A204.1 (cell line): ENCODE measurements around the gene TMEM60.
"Not testable (repeated sequence)": the region's sequence is repeated elsewhere in the genome, so short reads cannot be mapped to it uniquely, and the experiment has no call there.

ENCODE experiments used
- FAIRE-seq: peaks from 2 replicates; lab custom pipeline; 2012; peaks lifted over from hg19 to GRCh38; lab: Jason Lieb, UNC

TMEM60 gene

GRCh38 chr7:77798394-77799077, at the start of gene TMEM60, which contains the start of gene PHTF2:
Gene TMEM60 (minus strand): TSS chr7:77798434. CDS start chr7:77794373, 4,061 bp downstream.
Gene PHTF2 (plus strand): TSS chr7:77798773.
- peak; percentile 99 for FAIRE-seq

GRCh38 chr7:77846317-77847092, 48.3 kb upstream of the TMEM60 start:
- no peak for FAIRE-seq

- no peak for FAIRE-seq
These were observed 45.0 kb upstream of the TMEM60 start for GRCh38 chr7:77843194-77843593.

- no peak for FAIRE-seq
These were observed 41.7 kb upstream of the TMEM60 start for GRCh38 chr7:77839919-77840318.

GRCh38 chr7:77838929-77839491, 40.8 kb upstream of the TMEM60 start:
- FAIRE-seq, result no peak

GRCh38 chr7:77837966-77838365, 39.7 kb upstream of the TMEM60 start:
- no peak for FAIRE-seq

DNA sequence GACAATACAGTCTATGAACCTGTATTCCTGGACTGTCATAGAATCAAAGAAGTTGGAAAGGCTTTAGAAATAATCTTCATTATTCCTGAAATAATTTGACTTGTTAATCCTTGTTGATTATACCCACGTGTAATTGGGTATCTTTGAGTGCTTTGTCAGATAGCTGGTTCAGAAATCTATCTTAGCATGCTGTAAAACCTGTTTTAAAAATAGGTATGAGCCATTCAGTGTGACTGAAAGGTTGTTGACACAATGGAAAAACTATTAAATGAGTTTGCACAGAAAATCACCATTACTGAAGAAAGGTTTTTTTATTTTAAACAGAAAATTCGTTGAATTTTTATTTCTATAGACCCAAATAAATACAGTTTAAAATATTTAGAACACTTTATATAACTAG, 39.0 kb upstream of the TMEM60 start:
- FAIRE-seq, result peak; percentile 9

- not testable (repeated sequence) for FAIRE-seq
These were observed 38.2 kb upstream of the TMEM60 start for GRCh38 chr7:77836425-77836824.

DNA sequence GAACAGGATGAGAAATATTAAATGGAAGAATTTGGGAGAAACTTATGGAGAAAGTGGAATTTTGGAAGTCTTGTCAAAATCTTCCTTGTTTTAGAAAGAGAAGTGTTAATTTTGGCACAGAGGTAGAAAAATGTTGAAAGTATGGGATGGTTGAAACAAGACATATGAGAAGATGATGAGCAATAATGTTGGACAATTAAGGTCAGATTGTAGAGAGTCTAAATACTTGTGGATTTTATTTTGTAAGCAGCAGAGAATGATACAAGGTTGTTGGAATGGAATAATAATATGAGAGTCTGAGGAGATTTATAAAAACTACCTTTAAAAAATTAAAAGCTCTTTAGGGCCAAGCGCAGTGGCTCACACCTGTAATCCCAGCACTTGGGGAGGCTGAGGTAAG, 34.9 kb upstream of the TMEM60 start:
- FAIRE-seq, result no peak

DNA sequence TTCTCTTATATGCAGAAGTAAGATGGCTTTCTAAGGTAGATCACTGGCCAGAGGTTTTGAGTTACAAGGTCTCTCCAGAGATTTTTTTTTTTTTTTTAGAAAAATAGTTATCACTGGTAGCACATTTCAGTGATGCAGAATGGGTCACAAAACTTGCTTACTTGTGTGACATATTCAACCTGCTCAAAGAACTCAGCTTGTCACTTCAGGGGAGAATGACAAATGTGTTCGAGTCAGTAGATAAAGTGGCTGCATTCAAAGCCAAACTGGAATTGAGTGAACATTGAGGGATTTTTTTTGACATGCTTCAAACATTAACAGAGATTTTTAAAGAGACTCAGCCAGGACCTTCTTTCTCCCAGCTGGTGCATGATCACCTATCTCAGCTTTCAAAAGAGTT, 33.7 kb upstream of the TMEM60 start:
- FAIRE-seq, result no peak

GRCh38 chr7:77831481-77831880, 33.2 kb upstream of the TMEM60 start:
- no peak for FAIRE-seq

DNA sequence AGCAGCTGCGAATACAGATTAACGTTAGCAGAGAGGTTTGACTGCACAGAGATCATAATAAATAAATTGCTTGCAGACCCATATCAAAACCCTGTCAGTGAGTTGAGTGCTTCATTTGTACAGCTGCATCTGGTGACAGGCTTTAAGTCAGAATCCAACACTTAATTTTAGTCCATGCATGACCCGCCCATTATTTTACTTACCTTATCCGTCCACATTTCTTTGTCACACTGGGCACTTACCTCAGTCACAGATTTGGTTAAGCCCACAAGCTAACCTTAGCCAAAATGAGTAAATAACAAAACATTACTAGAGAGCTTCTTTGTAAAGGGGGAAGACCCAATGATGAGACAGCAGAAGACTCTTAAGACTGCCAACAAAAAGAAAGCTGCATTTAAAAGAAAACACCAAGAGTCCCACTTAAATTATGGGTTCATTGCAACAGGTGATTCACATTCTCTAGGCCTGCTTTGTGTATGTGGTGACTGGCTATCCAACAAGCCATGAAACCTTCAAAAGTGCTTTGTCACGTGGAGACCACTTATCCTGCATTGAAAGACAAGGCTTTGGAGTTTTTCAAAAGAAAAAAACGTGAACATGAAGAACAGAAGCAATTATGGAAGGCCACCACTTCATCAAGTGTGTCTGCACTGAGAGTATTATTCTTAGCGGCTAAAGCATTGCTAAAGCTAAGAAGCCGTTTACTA, 32.6 kb upstream of the TMEM60 start:
- no peak for FAIRE-seq

GRCh38 chr7:77827999-77828398, 29.8 kb upstream of the TMEM60 start:
- FAIRE-seq, result no peak

DNA sequence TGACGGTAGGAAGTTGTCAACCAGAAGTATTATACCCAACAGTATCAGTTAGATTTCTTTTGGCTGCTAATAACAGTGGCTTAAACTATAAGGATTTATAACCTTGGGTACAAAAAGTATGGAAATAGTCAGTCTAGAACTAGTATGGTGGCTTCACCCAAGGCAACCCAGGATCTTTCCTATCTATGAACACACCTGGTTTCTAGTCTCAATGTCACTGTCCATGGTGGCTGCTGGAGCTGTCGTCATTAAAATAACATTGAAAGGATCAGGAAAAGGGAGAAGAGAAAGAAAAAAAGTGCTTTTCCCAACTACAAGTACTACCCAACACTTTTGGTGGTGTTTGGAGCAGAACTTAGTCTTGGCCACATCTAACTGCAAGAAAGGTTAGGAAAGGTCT, 28.1 kb upstream of the TMEM60 start:
- no peak for FAIRE-seq

DNA sequence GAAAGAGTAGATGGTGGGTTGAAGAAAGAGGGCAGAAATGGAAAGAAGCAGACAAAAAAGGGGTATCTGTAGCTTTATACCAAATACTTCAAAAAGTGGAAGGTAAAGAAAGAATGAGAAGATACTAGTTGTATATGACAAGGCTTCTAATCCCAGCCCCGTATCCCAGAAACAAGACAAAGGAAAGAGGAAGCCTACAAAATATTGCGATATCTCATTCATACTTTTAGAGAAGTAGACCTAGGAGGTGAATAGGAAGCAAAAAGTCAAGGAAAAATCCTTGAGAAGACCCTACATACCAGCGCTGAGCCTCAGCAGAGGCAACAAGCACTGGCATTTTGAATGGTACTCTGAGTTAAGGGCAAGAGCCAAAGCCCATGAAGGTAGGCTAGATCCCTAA, 26.9 kb upstream of the TMEM60 start:
- FAIRE-seq, result no peak

DNA sequence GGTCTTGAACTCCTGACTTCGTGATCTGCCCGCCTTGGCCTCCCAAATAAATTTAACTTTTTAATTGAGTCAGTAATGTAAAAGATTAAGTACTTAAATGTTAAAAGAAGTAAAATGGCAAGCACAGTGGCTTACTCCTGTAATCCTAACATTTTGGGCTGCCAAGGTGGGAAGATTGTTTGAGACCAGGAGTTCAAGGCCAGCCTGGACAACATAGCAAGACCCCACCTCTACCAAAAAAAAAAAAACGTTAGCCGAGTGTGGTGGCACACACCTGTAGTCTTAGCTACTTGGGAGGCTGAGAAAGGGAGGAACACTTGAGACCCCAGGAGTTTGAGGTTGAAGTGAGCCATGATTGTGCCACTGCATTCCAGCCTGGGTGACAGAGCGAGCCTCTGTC, 26.4 kb upstream of the TMEM60 start:
- FAIRE-seq, result no peak

- FAIRE-seq, result no peak
These were observed 25.6 kb upstream of the TMEM60 start for GRCh38 chr7:77823787-77824186.

DNA sequence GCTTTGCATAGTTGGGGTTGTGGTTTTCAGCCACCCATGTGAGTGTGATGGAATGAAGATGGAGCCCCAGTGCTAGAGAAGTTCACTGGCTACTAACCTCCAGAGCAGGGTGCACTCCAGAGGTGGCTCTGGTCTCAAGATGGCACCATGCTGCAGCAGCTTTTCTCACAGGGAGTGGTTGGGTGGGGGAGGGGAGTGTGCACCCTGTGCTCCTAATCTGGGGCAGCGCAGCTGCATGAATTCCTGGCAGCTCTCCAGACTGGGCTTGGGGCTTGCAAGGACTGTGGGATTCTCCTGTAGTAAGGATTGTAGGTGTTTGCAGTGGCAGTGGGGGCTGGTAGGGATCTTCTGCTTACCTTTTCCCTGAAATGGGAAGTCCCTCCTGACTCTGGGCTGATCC, 24.0 kb upstream of the TMEM60 start:
- no peak for FAIRE-seq

DNA sequence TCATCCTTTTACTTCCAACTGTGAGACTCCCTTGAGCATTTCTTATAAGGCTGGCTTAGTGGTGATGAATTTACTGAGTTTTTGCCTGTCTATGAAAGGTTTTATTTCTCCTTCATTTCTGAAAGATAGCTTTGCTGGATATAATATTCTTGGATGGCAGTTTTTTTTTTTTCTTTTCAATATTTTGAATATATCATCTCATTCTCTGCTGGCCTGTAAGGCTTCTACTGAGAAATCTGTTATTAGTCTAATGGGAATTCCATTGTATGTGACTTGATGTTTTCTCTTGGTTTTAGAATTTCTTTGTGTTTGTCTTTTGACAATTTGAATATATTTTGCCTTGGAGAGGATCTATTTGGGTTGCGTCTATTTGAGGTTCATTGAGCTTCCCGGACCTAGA, 22.7 kb upstream of the TMEM60 start:
- no peak for FAIRE-seq

- FAIRE-seq, result no peak
These were observed 20.8 kb upstream of the TMEM60 start for GRCh38 chr7:77819021-77819420.

DNA sequence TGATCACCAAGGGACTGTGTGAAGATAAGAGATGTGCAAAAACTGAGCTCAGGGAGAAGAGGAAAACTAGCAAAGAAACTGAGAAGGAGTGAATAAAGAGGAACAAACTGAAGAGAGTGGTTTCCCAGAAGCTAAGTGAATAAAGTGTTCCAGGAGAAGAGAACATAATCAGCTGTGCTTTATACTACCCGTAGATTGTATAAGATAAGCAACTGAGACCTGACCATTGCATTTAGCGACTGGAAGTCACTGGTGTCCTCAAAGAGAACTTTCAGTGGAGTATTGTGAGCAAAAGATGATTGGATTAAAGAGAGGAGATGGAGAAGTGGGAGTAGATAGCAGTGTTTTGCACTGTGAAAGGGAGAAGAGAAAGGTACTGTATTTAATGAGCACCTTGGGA, 14.9 kb upstream of the TMEM60 start:
- FAIRE-seq, result no peak

- FAIRE-seq, result no peak
These were observed 14.1 kb upstream of the TMEM60 start for GRCh38 chr7:77812290-77812685.
